ENCODE results near the gene C15orf39.

C15orf39 gene

DNA sequence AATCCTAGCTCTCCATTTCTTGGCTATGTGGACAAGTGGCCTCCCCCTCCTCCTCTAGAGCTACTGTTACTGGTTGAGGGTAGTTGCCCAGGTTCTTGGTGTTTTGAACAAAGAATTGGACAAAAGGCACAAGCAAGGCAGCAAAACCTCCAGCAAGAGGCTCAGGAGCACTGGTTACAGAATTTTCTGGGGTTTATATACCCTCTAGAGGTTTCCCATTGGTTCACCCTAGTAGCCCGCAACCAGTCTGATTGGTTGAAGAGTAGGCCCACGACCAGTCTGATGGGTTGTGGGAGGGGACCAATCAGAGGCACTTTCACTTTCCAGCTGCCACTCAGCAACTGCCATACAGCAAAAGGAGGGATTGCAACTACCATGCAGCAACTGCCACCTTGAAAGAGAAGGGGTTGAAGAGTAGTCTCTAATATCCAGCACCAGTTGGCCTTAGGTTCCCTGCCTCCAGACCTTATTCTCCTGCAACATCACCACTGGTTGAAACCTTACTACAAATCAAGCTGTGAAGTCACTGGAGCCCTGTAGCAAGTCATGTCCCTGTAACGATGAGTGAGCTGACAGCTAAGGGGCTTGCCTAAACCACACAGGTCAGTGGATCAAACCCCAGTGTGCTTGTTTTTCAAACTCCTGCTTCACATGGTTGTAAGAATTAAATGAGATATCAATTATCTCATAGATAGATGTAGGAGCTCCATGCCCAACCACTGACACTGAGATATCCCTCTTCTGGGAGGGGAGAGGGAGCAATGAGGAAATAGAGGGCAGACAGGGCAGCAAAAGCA, 2.9 kb upstream of the C15orf39 start:
- peak overlapping the region; percentile 35; the same call in 1 of the 2 replicates for H3K4me3 ChIP-seq (ENCODE audit: low read length)
- TF ChIP-seq ZNF274 (IDR thresholded peaks at IDR 0.05; ENCODE audit: low read depth, low read length) = no peak

DNA sequence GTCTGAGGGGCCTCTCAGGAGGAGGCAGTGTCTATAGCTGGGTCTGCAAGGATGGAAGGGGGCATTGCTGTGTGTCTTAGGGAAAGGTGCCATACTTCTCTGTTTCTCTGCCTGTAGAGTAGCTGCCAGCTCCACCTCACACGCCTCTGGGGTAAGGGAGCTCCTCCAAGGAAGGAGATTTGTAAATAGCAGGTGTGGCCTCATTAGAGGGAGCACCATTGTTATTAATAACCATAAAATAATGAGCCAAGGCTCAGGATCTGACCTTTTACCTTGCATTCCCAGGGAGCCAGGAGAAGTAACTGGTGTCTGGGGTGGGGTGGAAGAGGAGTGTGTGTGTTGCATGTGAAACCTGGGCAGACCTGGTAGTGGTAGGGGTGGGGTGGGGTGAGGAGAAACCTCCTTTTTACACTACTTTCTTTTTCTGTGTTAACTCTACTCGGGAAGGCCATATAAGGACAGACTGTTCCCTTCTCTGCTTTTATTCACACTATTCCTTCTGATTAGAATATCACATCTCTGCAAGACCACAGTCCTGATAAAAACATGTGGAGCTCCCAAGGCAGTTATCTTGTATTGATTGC, 2.2 kb upstream of the C15orf39 start:
- TF ChIP-seq ZNF274 (IDR thresholded peaks at IDR 0.05; ENCODE audit: low read depth, low read length) = no peak
- H3K4me3 ChIP-seq (ENCODE audit: low read length) = peak overlapping the region; percentile 35; the same call in 1 of the 2 replicates

DNA sequence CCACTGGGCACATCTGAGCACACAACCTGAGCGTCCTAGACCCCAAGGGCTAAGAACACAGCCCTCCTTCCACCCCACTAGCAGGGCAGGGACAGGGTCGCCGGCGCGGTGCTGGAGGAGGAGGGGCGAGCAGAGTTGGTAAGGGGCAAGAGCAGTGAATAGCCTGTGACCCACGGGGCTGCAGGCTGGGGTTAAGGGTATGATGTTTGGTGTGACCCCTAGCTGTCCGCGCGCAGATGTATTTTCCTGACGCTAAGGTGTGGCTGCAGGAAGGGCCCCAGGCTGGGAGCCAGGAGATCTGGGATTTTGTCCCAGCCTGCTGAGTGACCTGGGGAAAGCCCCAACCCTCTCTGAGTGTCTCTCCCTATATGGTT, 1.3 kb upstream of the C15orf39 start:
- TF ChIP-seq ZNF274 (IDR thresholded peaks at IDR 0.05; ENCODE audit: low read depth, low read length) = no peak
- peak overlapping the region; percentile 18; the same call in 1 of the 2 replicates for H3K4me3 ChIP-seq (ENCODE audit: low read length)

DNA sequence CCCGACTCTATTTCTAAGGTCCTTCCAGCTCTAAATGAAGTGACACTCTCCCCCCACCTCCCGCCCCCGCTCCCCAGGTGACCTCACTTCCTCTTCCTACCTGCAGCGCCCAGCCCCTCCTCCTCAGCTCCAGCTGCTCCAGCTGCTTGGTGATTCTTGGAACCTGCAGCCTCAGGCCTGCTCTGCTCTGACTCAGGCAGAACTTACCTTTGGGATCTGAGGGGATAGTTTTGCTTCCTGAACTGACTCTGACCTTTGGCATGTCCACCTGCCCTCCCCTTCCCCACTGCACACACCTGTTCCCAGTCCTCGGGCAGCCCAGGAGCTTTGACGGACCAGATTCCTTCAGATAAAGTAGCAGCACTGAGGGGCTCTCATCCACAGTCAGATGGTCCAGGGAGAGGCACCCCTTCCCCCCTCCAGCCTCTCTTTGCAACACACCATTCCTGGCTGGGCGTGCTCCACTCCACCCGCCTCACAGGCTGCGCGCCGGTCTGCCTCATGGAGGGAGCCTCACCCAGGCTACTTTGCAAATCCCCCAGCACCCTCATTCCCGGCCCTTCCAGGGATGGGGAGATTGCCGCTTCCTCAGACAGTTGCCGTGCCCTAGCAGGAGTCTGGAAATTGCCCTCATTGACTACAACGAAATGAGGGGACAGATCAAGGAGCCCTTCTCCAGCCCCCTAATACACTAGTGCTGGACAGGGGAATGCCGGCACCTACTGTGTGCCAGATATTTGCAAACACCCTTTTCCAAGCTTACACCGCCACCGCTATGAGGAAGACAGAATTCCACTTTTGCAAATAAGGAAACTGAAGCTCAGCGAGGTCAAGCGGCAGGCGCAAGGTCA, 692 bp upstream of the C15orf39 start:
- no peak for TF ChIP-seq ZNF274 (IDR thresholded peaks at IDR 0.05; ENCODE audit: low read depth, low read length)
- H3K4me3 ChIP-seq (ENCODE audit: low read length) = peak overlapping the region; percentile 70; the same call in 1 of the 2 replicates

DNA sequence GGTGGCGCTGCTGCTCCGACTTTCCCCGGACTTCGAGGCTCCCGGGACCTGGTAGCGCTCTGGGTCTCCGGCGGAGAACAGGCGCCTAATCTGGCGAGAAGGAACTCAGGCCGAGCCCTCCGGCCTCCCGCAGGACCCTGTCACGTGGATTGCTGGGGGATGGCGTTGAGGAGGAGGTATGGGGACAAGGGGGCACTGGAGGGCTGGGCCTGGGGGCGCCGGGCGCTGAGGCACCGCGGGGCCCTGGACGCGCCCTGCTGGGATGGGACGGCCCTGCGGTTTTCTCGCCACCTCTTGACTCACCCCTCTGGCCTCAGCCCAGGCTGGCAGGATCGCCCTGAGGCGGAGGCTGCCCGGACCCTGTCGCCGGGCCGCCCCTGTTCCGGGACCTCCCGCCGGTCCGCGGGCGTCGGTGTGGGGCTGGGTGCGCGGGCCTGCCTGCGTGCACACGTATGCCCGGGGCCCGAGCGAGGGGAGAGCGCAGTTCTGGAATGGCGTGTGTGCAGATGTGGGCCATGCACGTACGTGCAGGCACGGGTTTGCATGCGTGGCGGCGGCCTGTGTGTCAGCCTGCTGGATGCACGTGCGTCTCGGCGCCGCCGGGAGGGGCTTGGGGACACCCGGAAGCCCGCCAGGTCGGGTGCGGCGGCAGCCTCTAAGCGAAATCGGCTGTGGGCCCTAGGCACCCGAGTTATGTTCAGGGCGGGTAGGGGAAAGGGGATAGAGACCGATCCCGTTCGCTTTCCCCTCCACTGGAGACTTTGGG, 752 bp downstream of the C15orf39 start:
- no peak for TF ChIP-seq ZNF274 (IDR thresholded peaks at IDR 0.05; ENCODE audit: low read depth, low read length)

DNA sequence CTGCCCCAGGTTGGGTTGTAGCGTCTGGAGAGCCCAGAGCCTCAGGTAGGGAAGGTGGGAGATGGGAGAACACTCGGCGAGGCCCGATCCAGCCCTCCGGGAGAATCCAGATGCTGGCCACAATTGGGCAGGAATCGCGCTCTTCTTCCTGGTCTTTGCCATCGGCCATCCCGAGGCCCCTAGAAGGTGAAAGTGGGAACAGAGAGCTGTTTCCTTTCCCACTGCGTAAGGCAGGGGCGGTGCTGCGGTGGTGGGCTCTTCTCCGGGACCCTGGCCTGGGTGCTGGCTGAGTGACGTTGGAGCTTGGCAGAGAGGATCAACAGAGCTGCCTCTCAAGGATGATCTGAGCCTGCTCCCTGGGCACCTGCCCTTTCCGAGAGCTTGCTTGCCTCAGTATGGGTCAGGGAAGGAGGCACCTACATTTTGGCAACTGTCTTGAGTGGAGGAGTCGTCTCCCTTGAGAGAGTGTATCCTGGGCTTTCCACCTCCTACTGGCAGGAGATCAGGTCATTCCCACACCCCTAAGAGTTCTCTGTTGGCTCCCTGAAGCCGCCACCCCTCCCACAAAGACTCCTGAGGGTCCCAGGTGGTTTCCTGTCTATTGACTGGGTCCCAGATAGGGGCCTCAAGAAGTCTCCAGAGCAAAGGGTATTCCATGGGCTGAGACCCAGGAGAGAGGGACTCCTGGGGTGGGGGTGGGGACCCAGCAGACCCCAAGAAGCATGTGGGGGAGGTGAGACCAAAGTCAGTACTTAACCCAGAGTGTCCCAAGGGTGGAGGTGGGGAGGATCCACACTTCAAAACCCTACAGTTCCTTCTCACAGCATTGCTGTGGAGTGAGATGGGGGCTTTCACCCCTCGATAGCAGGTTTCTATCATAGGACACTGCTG, 1.6 kb downstream of the C15orf39 start:
- no peak for TF ChIP-seq ZNF274 (IDR thresholded peaks at IDR 0.05; ENCODE audit: low read depth, low read length)
- H3K4me3 ChIP-seq (ENCODE audit: low read length) = peak overlapping the region; percentile 83

More for the DNA sequence above, 752 bp downstream of the C15orf39 start:
- peak overlapping the region; percentile 83 for H3K4me3 ChIP-seq (ENCODE audit: low read length)

DNA sequence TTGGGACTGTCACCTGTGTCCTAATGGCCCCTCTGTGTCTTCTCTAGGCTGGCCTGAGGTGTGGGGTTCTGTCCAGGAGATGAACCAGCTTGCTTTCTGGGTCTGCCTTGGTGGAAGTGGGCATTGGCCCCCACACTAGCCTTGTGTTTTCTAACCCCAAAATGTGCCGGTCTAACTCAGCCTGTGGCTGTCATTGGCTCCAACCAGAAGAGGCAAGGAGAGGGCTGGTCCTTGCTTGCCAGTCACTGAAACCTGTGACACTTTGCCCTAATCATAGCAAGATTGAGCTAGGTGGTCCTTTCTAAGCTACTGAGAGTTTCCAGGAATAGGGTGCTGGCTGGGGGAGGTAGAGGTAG, 2.2 kb downstream of the C15orf39 start:
- no peak for TF ChIP-seq ZNF274 (IDR thresholded peaks at IDR 0.05; ENCODE audit: low read depth, low read length)
- H3K4me3 ChIP-seq (ENCODE audit: low read length) = peak overlapping the region; percentile 83

DNA sequence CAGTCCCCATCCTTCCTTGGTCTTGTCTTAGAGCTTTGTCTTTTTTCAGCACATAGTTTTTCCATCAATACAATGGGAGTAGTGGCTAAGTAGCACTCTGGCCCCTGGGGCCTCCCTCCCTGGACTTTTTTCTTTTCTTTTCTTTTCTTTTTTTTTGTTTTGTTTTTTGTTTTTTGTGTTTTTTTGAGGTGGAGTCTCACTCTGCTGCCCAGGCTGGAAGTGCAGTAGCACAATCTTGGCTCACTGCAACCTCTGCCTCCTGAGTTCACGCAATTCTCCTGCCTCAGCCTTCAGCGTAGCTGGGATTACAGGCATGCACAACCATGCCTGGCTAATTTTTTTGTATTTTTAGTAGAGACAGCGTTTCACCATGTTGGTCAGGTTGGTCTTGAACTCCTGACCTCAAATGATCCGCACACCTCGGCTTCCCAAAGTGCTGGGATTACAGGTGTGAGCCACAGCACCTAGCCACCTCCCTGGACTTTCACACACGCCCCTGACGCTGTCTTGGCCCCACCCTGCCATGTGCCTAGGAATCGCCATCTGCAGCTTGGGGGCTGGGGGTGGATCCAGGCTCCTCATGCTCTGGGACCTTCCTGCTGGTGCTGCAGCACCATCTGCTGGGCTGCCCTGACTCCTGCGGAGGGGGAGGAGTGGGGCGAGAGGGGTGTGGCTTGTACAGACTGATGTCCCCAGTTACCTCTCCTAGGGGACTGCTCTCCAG, 2.8 kb downstream of the C15orf39 start:
- TF ChIP-seq ZNF274 (IDR thresholded peaks at IDR 0.05; ENCODE audit: low read depth, low read length) = no peak
- peak overlapping the region; percentile 83 for H3K4me3 ChIP-seq (ENCODE audit: low read length)

DNA sequence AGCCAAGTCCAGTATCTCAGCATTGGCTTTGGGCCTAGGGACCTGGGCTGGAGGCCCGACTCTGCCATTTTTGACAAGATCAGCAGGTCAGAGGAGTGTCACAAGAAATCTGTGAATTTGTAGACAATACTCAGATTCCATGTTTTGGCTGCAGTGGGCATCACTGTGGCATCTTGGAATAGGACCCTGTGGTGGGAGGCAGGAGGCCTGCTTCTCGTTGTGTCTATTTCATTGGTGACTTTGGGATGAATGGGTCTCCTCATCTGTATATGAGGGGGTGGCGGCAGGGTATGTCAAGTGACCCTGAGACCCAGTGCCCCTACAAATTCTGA, 3.3 kb downstream of the C15orf39 start:
- no peak for TF ChIP-seq ZNF274 (IDR thresholded peaks at IDR 0.05; ENCODE audit: low read depth, low read length)
- no peak overlapping the region; the same call in 1 of the 2 replicates for H3K4me3 ChIP-seq (ENCODE audit: low read length)

DNA sequence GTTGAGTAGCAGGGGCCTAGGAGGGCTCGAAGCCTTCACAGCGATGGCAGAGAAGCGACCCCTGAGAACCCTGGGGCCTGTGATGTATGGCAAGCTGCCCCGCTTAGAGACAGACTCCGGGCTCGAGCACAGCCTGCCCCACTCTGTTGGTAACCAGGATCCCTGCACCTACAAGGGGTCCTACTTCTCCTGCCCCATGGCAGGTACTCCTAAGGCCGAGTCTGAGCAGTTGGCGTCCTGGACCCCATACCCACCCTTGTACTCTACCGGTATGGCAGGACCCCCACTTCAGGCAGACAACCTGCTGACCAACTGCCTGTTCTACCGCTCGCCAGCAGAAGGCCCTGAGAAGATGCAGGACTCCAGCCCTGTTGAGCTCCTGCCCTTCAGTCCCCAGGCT, 4.3 kb downstream of the C15orf39 start:
- no peak for TF ChIP-seq ZNF274 (IDR thresholded peaks at IDR 0.05; ENCODE audit: low read depth, low read length)
- no peak overlapping the region for H3K4me3 ChIP-seq (ENCODE audit: low read length)

DNA sequence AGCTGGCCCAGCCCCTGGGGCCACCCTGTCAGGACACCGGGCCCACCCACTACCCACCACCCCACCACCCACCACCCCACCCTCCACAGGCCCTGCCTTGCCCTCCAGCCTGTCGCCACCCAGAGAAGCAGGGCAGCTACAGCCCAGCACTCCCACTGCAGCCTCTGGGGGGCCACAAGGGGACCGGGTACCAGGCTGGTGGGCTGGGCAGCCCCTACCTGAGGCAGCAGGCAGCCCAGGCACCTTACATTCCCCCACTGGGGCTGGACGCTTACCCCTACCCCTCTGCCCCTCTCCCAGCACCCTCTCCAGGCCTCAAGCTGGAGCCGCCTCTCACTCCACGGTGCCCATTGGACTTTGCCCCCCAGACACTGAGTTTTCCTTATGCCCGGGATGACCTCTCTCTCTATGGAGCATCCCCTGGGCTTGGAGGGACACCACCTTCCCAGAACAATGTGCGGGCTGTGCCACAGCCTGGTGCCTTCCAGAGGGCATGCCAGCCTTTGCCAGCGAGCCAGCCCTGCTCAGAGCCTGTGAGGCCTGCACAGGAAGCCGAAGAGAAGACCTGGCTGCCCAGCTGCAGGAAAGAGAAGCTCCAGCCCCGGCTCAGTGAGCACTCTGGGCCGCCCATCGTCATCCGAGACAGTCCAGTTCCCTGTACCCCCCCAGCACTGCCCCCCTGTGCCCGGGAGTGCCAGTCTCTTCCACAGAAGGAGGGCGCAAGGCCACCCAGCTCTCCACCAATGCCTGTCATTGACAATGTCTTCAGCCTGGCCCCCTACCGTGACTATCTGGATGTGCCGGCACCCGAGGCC, 5.3 kb downstream of the C15orf39 start:
- no peak for TF ChIP-seq ZNF274 (IDR thresholded peaks at IDR 0.05; ENCODE audit: low read depth, low read length)
- H3K4me3 ChIP-seq (ENCODE audit: low read length) = no peak overlapping the region

Measured in GM08714 (cell line).